Loucy (cell line): ENCODE measurements around the gene FSTL1.

Experiments
- H2AFZ ChIP-seq: fragments of 200-600 bp; sonication (generic); 2 replicates; pipeline ENCODE4 v1.6.0; 2016; ENCODE audit warnings: antibody characterized with exemption, mild to moderate bottlenecking, low read length, moderate library complexity
- H3F3A ChIP-seq: fragments of 200-600 bp; 2 replicates; pipeline ENCODE4 v1.6.0; 2016; ENCODE audit warnings: antibody characterized with exemption, low read depth, mild to moderate bottlenecking
- H3K27me3 ChIP-seq: fragments of 200-600 bp; sonication (generic); 2 replicates; pipeline ENCODE4 v1.6.1; 2014; ENCODE audit warnings: low read length, mild to moderate bottlenecking; ENCODE audit not compliant: insufficient read depth, poor library complexity, severe bottlenecking
- H3K36me3 ChIP-seq: fragments of 200-600 bp; sonication (generic); 2 replicates; pipeline ENCODE4 v1.6.1; 2016; ENCODE audit warnings: low read length; ENCODE audit not compliant: insufficient read depth
- H3K4me1 ChIP-seq: fragments of 200-600 bp; sonication (generic); 2 replicates; pipeline ENCODE4 v1.5.1; 2014; ENCODE audit warnings: low read length, mild to moderate bottlenecking; ENCODE audit not compliant: insufficient read depth, poor library complexity, severe bottlenecking
- H3K4me2 ChIP-seq: fragments of 200-600 bp; sonication (generic); 2 replicates; pipeline ENCODE4 v1.6.0; 2014; ENCODE audit warnings: antibody characterized with exemption, low read length, low read depth, mild to moderate bottlenecking; ENCODE audit not compliant: poor library complexity, severe bottlenecking
- H3K4me3 ChIP-seq: fragments of 200-600 bp; sonication (generic); 2 replicates; pipeline ENCODE4 v1.5.1; 2014; ENCODE audit warnings: low read length, mild to moderate bottlenecking, mixed read lengths; ENCODE audit not compliant: poor library complexity, severe bottlenecking
- H3K79me2 ChIP-seq: fragments of 200-600 bp; sonication (generic); 2 replicates; pipeline ENCODE4 v1.6.1; 2014; ENCODE audit warnings: low read length; ENCODE audit not compliant: insufficient read depth
- H3K9ac ChIP-seq: fragments of 200-600 bp; sonication (generic); 2 replicates; pipeline ENCODE4 v1.6.0; 2014; ENCODE audit warnings: mild to moderate bottlenecking, low read depth, low read length, moderate library complexity; ENCODE audit not compliant: poor library complexity, severe bottlenecking
- H3K9me2 ChIP-seq: fragments of 200-600 bp; sonication (generic); replicated peaks from 2 replicates; pipeline ENCODE4 v1.6.1; 2016; ENCODE audit warnings: low read depth, low read length, mixed read lengths
- H3K9me3 ChIP-seq: fragments of 200-600 bp; sonication (generic); 2 replicates; pipeline ENCODE4 v1.6.1; 2014; ENCODE audit warnings: mild to moderate bottlenecking, antibody characterized with exemption, low read length, low read depth; ENCODE audit not compliant: insufficient read depth
- H4K20me1 ChIP-seq: fragments of 200-600 bp; sonication (generic); 2 replicates; pipeline ENCODE4 v1.6.0; 2014; ENCODE audit warnings: antibody characterized with exemption, low read length, mild to moderate bottlenecking; ENCODE audit not compliant: insufficient read depth, poor library complexity, severe bottlenecking
- CTCF ChIP-seq: fragments of 200-600 bp; sonication (generic); conservative IDR thresholded peaks from 2 replicates; pipeline ENCODE4 v1.5.1; 2014; ENCODE audit warnings: mild to moderate bottlenecking, antibody characterized with exemption, low read length
- EZH2phosphoT487 ChIP-seq: fragments of 200-600 bp; IDR thresholded peaks from 2 replicates; pipeline ENCODE4 v1.6.1; 2018; ENCODE audit warnings: antibody characterized with exemption, mild to moderate bottlenecking, moderate library complexity, borderline replicate concordance

Gene FSTL1

GRCh38 chr3:120435621-120436020 is 15.2 kb downstream of the FSTL1 start:
- no peaks in the 10 kb centered on the region for H3K9me3 ChIP-seq
- H3K4me1 ChIP-seq: peaks cover 9% of the 10 kb centered on the region
- H3K27me3 ChIP-seq: no peaks in the 10 kb centered on the region
- no peak overlapping the region for H3K4me3 ChIP-seq
- H3K9me2 ChIP-seq: no peaks in the 10 kb centered on the region
- no peaks in the 10 kb centered on the region for H3K79me2 ChIP-seq
- H3K36me3 ChIP-seq: no peaks in the 10 kb centered on the region
- H3K9ac ChIP-seq: no peak overlapping the region
- H3K4me2 ChIP-seq: no peak overlapping the region
- no peaks in the 10 kb centered on the region for H3F3A ChIP-seq
- no peak overlapping the region for H2AFZ ChIP-seq
- TF ChIP-seq CTCF (no peak), EZH2phosphoT487 (no peak)
- H4K20me1 ChIP-seq: no peaks in the 10 kb centered on the region

GRCh38 chr3:120433662-120434331 is 17.0 kb downstream of the FSTL1 start:
- Histone ChIP-seq H3K36me3 (no peaks in the 10 kb centered on the region), H2AFZ (no peak overlapping the region), H3K4me2 (no peak overlapping the region), H3K9me2 (no peaks in the 10 kb centered on the region), H3K9me3 (no peaks in the 10 kb centered on the region), H3K79me2 (no peaks in the 10 kb centered on the region), H3K4me3 (no peak overlapping the region), H3K4me1 (no peaks in the 10 kb centered on the region), H3K27me3 (no peaks in the 10 kb centered on the region), H4K20me1 (no peaks in the 10 kb centered on the region), H3F3A (no peaks in the 10 kb centered on the region), H3K9ac (no peak overlapping the region)
- TF ChIP-seq EZH2phosphoT487 (no peak), CTCF (no peak)

GRCh38 chr3:120432150-120432860 is 18.5 kb downstream of the FSTL1 start:
- TF ChIP-seq CTCF: no peak
- no peaks in the 10 kb centered on the region for H3F3A ChIP-seq
- no peaks in the 10 kb centered on the region for H3K4me1 ChIP-seq
- no peak overlapping the region for H3K9ac ChIP-seq
- no peak overlapping the region for H3K4me3 ChIP-seq
- H2AFZ ChIP-seq: no peak overlapping the region
- no peaks in the 10 kb centered on the region for H3K36me3 ChIP-seq
- H4K20me1 ChIP-seq: no peaks in the 10 kb centered on the region
- H3K9me2 ChIP-seq: no peaks in the 10 kb centered on the region
- H3K4me2 ChIP-seq: no peak overlapping the region
- no peaks in the 10 kb centered on the region for H3K9me3 ChIP-seq
- no peaks in the 10 kb centered on the region for H3K27me3 ChIP-seq
- no peaks in the 10 kb centered on the region for H3K79me2 ChIP-seq
